Measurements from ENCODE around the gene TGFA.

The TGFA gene

DNA sequence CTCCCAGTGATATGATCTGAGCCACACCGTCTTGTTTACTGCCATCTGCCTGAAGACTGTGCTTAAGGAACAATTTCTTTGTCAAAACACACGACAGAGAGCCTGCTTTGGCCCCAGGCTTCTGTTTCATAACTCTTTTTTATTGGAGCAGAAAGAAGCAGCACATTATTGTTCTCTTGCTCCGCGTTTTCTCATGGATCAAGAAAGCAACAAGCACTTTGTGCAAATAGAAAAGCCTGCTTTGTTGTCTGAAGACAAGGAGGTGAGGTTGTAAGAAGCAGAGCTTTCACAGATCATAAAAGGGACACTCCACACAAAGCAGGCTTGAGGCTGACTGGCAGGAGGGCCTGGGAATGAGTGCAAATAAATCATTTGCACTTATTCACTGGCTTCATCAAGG, 133.5 kb downstream of the TGFA start:
- H3K9ac ChIP-seq (ENCODE audit: low read length in 2 of 2): no peak overlapping the region
- H3K27ac ChIP-seq (ENCODE audit: low read length): no peak overlapping the region
- H3K9me3 ChIP-seq (ENCODE audit: control insufficient read depth in 2 of 2, low read length in 2 of 2): no peaks in the 10 kb centered on the region
- peaks cover 2 to 3% of the 10 kb centered on the region in 2 donors for H3K27me3 ChIP-seq (ENCODE audit: control insufficient read depth in 1 of 2, insufficient read depth in 2 of 2, low read length in 2 of 2)
- no peaks in the 10 kb centered on the region for H3K4me1 ChIP-seq (ENCODE audit: control insufficient read depth, insufficient read depth, low read length)
- no peaks in the 10 kb centered on the region for H3K36me3 ChIP-seq (ENCODE audit: control insufficient read depth in 2 of 2, insufficient read depth in 2 of 2, low read length in 2 of 2)
- H3K4me3 ChIP-seq (ENCODE audit: low read length in 2 of 2): no peak overlapping the region

DNA sequence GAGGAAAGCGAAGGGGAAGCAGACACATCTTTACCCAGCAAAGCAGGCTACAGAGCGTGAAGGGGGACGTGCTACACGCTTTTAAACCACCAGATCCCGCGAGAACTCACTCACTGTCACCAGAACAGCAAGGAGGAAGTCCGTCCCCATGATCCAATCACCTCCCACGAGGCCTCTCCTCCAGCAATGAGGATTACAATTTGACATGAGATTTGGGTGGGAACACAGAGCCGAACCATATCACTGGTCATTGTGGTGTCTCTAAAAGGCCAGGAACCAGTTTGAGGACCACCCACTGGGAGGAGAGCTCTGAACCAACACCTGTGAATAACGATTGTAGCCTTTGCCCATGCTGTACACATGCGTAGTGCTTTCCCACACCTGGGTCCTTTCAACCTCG, 135.1 kb downstream of the TGFA start:
- Histone ChIP-seq H3K4me3 (ENCODE audit: low read length in 2 of 2) (no peak overlapping the region), H3K27me3 (ENCODE audit: control insufficient read depth in 1 of 2, insufficient read depth in 2 of 2, low read length in 2 of 2) (peaks cover 0 to 2% of the 10 kb centered on the region in 2 donors), H3K27ac (ENCODE audit: low read length) (no peak overlapping the region), H3K36me3 (ENCODE audit: control insufficient read depth in 2 of 2, insufficient read depth in 2 of 2, low read length in 2 of 2) (no peaks in the 10 kb centered on the region), H3K4me1 (ENCODE audit: control insufficient read depth, insufficient read depth, low read length) (no peaks in the 10 kb centered on the region), H3K9ac (ENCODE audit: low read length in 2 of 2) (no peak overlapping the region), H3K9me3 (ENCODE audit: control insufficient read depth in 2 of 2, low read length in 2 of 2) (no peaks in the 10 kb centered on the region)

DNA sequence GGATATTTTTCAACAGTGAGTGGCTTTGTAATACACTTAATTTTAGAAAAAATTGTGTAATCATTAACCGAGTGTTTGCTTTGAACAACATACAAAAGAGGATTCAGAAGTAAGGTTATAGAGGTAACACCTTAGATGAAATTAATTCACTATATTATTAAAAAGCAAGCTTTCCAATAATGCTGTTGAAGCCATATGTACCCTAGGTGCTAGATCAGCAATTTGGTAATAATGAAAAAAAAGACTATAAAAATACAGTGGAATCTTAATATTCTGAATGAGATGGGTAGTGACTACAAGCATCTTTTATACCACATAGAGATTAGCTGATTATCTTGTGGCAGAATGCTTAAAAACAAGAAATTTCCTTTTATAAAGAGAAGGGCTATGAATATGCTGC, 136.6 kb downstream of the TGFA start:
- Histone ChIP-seq H3K27me3 (ENCODE audit: control insufficient read depth in 1 of 2, insufficient read depth in 2 of 2, low read length in 2 of 2) (peaks cover 0 to 2% of the 10 kb centered on the region in 2 donors), H3K36me3 (ENCODE audit: control insufficient read depth in 2 of 2, insufficient read depth in 2 of 2, low read length in 2 of 2) (no peaks in the 10 kb centered on the region), H3K4me1 (ENCODE audit: control insufficient read depth, insufficient read depth, low read length) (no peaks in the 10 kb centered on the region), H3K9me3 (ENCODE audit: control insufficient read depth in 2 of 2, low read length in 2 of 2) (no peaks in the 10 kb centered on the region), H3K27ac (ENCODE audit: low read length) (no peak overlapping the region), H3K9ac (ENCODE audit: low read length in 2 of 2) (no peak overlapping the region), H3K4me3 (ENCODE audit: low read length in 2 of 2) (no peak overlapping the region)

DNA sequence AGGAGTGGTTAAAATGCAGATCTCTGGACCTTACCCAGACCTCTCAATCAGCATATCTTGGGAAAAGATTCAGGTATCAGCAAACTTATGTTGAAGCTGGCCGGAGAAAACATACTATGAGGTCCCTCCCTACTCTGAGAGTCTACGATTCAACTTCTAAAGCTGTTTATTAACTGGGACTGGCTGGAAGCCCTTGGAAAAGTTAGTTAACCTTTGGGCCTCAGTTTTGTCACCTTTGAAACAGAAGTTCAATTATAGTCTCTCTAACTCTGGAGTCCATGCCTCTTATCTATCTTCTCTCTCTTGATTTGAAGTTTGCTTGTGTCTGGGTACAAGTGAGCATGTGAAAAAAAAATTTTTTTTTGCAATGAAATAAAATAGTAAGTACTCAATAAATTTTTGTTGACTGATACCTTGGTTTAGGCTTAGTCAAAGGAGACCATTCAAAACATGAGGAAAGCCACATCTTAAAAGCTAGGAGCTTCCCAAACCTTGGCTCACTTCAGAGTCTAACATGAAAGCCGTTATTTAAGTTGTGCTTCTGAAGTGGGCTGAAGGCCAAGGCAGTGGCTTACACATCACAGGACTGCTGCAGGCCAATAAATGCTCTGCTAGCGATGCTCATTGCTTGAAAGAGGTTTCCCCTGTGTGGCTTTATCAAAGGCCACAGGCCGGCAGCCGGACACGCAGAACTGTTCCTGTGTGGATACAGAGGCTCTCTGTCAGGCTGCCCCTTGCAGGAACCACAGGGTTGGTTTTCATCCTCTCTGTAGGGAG, 141.1 kb downstream of the TGFA start:
- no peaks in the 10 kb centered on the region for H3K4me1 ChIP-seq (ENCODE audit: control insufficient read depth, insufficient read depth, low read length)
- no peak overlapping the region for H3K4me3 ChIP-seq (ENCODE audit: low read length in 2 of 2)
- no peak overlapping the region for H3K9ac ChIP-seq (ENCODE audit: low read length in 2 of 2)
- no peaks in the 10 kb centered on the region for H3K27me3 ChIP-seq (ENCODE audit: control insufficient read depth in 1 of 2, insufficient read depth in 2 of 2, low read length in 2 of 2)
- no peaks in the 10 kb centered on the region for H3K36me3 ChIP-seq (ENCODE audit: control insufficient read depth in 2 of 2, insufficient read depth in 2 of 2, low read length in 2 of 2)
- no peaks in the 10 kb centered on the region for H3K9me3 ChIP-seq (ENCODE audit: control insufficient read depth in 2 of 2, low read length in 2 of 2)
- H3K27ac ChIP-seq (ENCODE audit: low read length): no peak overlapping the region

DNA sequence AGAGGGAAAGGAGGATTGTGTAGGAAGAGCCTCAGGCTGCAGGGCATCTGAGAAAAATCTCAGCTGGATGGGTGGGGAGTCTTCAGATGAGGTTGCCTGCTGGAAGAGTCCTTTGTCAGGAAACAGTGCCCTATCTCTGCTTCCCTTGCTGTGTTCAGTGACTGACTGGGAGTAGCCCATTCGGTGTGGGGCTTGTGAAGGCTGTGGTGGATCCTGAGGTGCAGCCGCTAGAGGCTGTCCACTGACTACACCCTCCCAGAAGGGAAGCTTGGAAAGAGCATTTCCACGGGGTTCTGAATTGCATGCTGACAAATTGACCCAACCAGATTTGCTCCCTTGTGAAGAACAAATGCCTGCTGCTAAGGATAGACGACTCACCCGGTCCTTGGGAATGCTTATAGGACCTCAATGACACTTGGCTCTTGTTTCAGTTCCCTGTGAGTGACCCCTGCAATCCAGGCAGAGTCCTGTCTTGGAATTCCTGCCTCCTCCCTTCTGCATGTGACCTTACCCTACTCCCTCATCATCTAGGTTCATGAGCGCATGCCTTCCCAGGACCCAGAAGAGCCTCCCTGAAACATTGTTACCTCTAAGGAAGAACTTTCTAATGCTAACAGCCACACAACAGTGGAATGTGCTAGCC, 142.0 kb downstream of the TGFA start:
- Histone ChIP-seq H3K27ac (ENCODE audit: low read length) (no peak overlapping the region), H3K4me3 (ENCODE audit: low read length in 2 of 2) (no peak overlapping the region), H3K36me3 (ENCODE audit: control insufficient read depth in 2 of 2, insufficient read depth in 2 of 2, low read length in 2 of 2) (no peaks in the 10 kb centered on the region), H3K9ac (ENCODE audit: low read length in 2 of 2) (no peak overlapping the region), H3K9me3 (ENCODE audit: control insufficient read depth in 2 of 2, low read length in 2 of 2) (no peaks in the 10 kb centered on the region), H3K27me3 (ENCODE audit: control insufficient read depth in 1 of 2, insufficient read depth in 2 of 2, low read length in 2 of 2) (no peaks in the 10 kb centered on the region), H3K4me1 (ENCODE audit: control insufficient read depth, insufficient read depth, low read length) (no peaks in the 10 kb centered on the region)

DNA sequence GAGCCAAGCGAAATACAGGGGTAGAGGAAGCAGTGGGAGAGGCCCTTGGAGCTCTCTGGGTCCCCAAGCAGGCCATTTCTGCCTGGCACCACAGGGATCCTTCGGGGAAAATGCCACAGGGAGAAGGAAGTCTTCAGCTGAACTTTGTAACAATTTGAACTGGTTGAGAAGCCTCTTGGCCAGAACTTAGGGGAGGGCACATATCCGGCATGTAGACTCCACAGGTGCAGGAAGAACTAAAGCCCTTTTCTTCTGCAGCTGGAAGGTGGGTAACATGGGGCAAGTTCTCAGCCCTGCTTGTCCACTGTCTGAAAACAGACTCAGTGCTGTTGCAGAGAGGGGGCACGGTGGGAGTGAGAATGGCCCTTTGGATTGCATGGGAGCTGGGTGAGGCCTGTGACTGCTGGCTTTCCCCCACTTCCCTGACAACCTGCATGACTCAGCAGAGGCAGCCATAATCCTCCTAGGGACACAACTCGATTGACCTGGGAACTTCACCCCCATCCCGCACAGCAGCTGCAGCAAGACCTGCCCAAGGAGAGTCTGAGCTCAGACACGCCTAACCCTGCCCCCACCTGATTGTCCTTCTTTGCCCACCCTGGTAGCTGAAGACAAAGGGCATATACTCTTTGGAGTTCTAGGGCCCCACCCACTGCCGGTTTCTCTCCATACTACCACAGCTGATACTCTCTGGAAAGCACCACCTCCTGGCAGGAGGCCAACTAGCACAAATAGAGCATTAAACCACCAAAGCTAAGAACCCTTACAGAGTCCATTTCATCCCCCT, 150.2 kb downstream of the TGFA start:
- no peak overlapping the region for H3K27ac ChIP-seq (ENCODE audit: low read length)
- H3K27me3 ChIP-seq (ENCODE audit: control insufficient read depth in 1 of 2, insufficient read depth in 2 of 2, low read length in 2 of 2): peaks cover 0 to 5% of the 10 kb centered on the region in 2 donors
- no peak overlapping the region for H3K9ac ChIP-seq (ENCODE audit: low read length in 2 of 2)
- no peaks in the 10 kb centered on the region for H3K36me3 ChIP-seq (ENCODE audit: control insufficient read depth in 2 of 2, insufficient read depth in 2 of 2, low read length in 2 of 2)
- H3K9me3 ChIP-seq (ENCODE audit: control insufficient read depth in 2 of 2, low read length in 2 of 2): no peaks in the 10 kb centered on the region
- H3K4me3 ChIP-seq (ENCODE audit: low read length in 2 of 2): no peak overlapping the region
- H3K4me1 ChIP-seq (ENCODE audit: control insufficient read depth, insufficient read depth, low read length): no peaks in the 10 kb centered on the region

DNA sequence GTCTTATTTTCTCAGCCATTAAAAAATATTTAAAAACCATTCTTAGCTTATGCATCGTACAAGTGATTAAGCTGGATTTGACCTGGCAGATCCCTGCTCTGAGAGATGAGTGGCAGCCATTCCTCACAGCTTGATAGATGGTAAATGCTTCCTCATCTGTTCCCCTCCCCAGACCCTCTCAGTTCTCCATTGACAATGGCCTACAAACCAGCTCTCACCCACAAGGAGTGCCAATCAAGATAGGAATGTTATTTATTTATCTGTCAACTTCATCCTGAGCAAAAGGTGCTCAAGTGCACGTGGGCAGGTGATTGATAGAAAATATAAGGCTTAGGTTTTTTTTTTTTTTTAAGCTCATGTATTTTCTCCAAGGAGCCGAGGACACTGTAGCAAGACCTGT, 153.1 kb downstream of the TGFA start:
- no peaks in the 10 kb centered on the region for H3K4me1 ChIP-seq (ENCODE audit: control insufficient read depth, insufficient read depth, low read length)
- no peaks in the 10 kb centered on the region for H3K36me3 ChIP-seq (ENCODE audit: control insufficient read depth in 2 of 2, insufficient read depth in 2 of 2, low read length in 2 of 2)
- H3K9ac ChIP-seq (ENCODE audit: low read length in 2 of 2): no peak overlapping the region
- no peak overlapping the region for H3K4me3 ChIP-seq (ENCODE audit: low read length in 2 of 2)
- H3K9me3 ChIP-seq (ENCODE audit: control insufficient read depth in 2 of 2, low read length in 2 of 2): no peaks in the 10 kb centered on the region
- H3K27me3 ChIP-seq (ENCODE audit: control insufficient read depth in 1 of 2, insufficient read depth in 2 of 2, low read length in 2 of 2): peaks cover 0 to 9% of the 10 kb centered on the region in 2 donors
- H3K27ac ChIP-seq (ENCODE audit: low read length): no peak overlapping the region

DNA sequence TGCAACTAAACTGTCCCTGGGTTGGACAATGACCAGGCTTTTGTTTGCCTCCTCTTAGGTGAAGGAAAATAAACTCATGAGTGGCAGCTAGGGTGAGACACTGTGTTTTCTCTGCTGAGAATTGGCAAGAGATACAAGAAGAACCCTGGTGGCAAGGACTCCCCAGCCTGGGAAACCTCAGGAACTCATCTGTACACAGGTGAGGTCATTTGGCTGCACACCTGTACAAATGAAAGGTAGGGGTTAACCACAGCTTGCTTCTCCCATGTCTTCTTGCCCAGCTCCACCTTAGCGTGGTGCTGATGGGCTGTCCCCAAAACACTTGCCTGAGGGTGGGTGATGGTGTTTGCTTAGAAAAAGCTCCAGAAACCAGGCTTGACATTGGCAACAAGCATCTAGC, 154.6 kb downstream of the TGFA start:
- Histone ChIP-seq H3K4me3 (ENCODE audit: low read length in 2 of 2) (no peak overlapping the region), H3K36me3 (ENCODE audit: control insufficient read depth in 2 of 2, insufficient read depth in 2 of 2, low read length in 2 of 2) (no peaks in the 10 kb centered on the region)

More for the DNA sequence above, 154.6 kb downstream of the TGFA start:
- peaks cover 0 to 1% of the 10 kb centered on the region in 2 donors for H3K9me3 ChIP-seq (ENCODE audit: control insufficient read depth in 2 of 2, low read length in 2 of 2)
- no peak overlapping the region for H3K9ac ChIP-seq (ENCODE audit: low read length in 2 of 2)
- H3K4me1 ChIP-seq (ENCODE audit: control insufficient read depth, insufficient read depth, low read length): no peaks in the 10 kb centered on the region
- H3K27me3 ChIP-seq (ENCODE audit: control insufficient read depth in 1 of 2, insufficient read depth in 2 of 2, low read length in 2 of 2): peaks cover 0 to 9% of the 10 kb centered on the region in 2 donors
- H3K27ac ChIP-seq (ENCODE audit: low read length): no peak overlapping the region
